PC-3 (cell line): ENCODE results near the gene LILRA6.

Experiments
- CTCF ChIP-seq: fragments of 300-600 bp; sonication (generic); conservative IDR thresholded peaks from 2 replicates; pipeline ENCODE4 v1.5.1; 2017; ENCODE audit warnings: antibody characterized with exemption, low read depth, mild to moderate bottlenecking, low read length
- EZH2 ChIP-seq: fragments of 300-600 bp; sonication (generic); IDR thresholded peaks from one replicate; pipeline ENCODE4 v1.6.1; 2017; ENCODE audit warnings: antibody characterized with exemption, mild to moderate bottlenecking, low read length; ENCODE audit not compliant: unreplicated experiment

GRCh38 chr19:54204767-54205468 lies 37.7 kb downstream of the LILRA6 start:
- TF ChIP-seq CTCF (no peak), EZH2 (no peak)
